GM12801 (cell line): ENCODE results near the gene KLHDC8B.

Experiments used
- TF ChIP-seq, protein P1 (sequence below): IDR thresholded peaks from one replicate; pipeline ENCODE4 v1.5.1; 2011; ENCODE audit warnings: control low read depth; ENCODE audit not compliant: insufficient read length; ENCODE audit errors: extremely low read depth

Gene KLHDC8B

DNA sequence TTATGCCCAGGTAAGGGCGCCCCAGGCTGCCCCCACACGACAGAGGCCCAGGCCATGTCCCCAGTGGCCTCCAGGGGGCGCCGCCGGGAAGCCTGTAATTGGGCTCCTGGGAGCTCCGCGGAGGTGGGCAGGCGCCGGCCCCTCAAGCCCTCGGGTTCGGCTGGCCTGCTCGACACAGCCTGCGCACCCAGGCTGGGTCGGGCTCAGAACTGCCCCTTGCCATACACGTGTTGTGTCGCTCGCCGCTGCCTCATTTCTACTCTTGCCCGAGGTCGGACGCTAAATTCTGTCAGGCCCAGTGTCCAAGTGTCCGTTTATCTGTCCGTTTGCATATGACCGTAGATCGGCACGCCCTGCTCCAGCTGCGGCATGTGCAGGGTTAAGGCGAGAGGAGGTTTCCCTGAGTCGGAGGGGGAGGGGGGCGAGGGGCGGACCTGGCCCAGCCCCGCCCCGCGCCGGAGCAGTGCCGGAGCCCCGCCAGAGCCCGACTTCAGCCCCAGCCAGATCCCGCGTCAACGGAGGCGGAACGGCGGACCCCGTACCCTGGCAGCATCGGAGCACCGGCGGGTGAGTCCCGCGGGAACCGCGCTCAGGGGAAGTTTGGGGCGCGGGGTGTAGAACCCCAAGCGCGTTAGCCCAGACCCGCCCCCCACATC, at the start of gene KLHDC8B:
KLHDC8B (plus strand) TSS at position 480 of the 656 bp plus-strand sequence. CDS start 1,172 bp downstream, outside the sequence.
- TF ChIP-seq, protein P1, sequence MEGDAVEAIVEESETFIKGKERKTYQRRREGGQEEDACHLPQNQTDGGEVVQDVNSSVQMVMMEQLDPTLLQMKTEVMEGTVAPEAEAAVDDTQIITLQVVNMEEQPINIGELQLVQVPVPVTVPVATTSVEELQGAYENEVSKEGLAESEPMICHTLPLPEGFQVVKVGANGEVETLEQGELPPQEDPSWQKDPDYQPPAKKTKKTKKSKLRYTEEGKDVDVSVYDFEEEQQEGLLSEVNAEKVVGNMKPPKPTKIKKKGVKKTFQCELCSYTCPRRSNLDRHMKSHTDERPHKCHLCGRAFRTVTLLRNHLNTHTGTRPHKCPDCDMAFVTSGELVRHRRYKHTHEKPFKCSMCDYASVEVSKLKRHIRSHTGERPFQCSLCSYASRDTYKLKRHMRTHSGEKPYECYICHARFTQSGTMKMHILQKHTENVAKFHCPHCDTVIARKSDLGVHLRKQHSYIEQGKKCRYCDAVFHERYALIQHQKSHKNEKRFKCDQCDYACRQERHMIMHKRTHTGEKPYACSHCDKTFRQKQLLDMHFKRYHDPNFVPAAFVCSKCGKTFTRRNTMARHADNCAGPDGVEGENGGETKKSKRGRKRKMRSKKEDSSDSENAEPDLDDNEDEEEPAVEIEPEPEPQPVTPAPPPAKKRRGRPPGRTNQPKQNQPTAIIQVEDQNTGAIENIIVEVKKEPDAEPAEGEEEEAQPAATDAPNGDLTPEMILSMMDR: no peak

DNA sequence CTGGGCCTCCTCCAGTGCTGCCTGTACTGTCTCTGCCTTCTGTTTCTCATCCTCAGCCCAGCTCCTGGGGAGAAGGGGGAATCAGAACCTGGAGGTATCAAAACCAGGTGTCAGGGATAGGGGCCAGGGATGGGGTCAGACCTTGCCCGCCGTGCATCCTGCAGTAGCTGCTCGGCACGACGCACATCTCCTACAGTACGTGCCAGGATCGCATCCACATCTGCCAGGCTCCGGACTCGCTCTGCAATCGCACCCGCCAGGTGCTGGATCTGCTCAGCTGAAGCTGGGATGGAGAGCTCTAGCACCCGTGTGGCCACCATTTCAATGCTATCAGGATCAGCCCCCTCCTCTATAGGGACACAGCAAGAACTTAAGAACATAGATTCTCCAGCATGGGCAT, 49.4 kb upstream of the KLHDC8B start:
- TF ChIP-seq, protein P1: no peak

DNA sequence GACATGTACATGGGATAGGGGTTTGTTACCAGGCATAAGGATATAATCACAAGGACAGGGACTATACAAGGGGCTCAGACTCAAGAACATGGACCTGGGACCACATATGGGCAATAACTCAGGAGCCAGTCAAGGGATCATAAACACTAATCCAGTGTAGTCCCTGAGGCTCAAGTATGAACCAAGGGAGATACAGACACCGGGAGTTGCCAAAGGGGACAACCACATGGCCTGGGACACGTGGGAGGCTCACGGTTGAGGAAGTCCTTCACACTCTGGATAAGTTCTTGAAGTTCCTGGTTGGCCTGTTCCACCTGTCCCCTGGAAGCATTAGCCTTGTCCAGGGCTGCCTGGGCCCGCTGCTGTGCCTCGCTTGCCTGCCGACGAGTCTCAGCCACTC, 48.9 kb upstream of the KLHDC8B start:
- TF ChIP-seq, protein P1: no peak

DNA sequence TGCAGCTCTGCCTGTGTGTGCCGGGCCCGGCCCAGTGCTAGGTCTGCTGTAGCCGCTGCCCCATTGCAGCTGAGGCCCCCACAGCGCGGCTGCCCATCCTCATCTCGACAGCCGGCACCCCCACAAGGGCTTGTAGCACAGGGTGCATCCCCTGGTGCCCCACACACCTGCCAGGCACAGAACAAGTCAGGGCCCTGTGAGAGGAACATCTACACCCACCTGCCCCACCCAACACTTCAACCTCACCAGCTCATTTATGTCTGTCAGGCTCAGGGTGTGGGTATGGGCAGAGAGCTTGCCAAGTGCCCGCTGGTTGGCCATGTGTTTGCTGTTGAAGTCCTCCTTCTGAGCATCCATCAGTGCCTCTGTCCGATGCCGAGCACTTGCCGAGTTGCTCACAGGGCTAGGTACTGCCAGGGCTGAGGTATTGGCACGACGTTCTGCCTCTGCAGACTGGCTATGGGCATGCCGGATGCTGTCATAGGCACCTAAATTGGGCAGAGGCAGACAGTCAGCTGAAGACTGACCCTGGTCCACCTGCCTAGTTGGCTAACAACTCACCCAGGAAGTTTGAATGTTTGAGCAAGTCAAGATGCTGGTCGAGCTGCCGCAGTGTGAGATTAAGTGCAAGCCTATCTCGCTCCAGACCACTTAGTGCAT, 48.4 kb upstream of the KLHDC8B start:
- TF ChIP-seq, protein P1: no peak

DNA sequence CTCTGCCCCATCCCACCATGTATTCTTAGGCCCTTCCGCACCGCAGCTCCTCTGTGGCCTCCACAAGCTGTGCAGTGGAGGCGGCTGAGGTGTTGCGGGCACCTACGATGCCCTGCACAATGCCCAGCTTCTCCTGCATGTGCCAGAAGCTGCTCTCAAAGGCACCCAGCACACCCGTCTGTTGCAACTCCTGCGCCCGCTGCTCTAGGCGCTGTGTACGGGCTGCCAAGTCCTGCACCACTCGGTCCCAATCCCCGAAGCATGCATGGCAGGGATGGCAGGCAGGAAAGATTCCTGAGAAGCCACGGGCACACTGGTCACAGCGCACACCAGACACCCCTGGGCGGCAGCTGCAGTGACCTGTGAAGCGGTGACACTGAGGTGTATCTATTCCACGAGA, 47.7 kb upstream of the KLHDC8B start:
- TF ChIP-seq, protein P1: no peak

DNA sequence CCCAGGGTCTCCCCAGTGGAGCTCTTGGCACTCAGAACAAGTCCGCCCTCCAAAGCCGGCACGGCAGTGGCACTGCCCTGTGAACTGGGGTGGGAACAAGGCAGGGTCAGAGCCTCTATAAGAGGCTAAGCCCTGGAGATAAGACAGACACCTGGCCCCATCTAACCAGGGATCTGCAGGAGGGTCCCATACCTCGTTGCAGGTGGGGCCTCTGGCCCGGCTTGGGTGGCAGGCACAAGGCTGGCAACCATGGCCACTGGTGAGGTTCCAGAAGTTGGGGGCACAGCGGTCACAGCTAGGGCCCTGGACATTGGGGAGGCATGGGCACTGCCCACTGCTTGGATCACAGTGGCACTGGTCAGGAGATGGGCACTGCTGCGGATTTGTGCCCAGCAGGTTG, 47.2 kb upstream of the KLHDC8B start:
- TF ChIP-seq, protein P1: no peak

DNA sequence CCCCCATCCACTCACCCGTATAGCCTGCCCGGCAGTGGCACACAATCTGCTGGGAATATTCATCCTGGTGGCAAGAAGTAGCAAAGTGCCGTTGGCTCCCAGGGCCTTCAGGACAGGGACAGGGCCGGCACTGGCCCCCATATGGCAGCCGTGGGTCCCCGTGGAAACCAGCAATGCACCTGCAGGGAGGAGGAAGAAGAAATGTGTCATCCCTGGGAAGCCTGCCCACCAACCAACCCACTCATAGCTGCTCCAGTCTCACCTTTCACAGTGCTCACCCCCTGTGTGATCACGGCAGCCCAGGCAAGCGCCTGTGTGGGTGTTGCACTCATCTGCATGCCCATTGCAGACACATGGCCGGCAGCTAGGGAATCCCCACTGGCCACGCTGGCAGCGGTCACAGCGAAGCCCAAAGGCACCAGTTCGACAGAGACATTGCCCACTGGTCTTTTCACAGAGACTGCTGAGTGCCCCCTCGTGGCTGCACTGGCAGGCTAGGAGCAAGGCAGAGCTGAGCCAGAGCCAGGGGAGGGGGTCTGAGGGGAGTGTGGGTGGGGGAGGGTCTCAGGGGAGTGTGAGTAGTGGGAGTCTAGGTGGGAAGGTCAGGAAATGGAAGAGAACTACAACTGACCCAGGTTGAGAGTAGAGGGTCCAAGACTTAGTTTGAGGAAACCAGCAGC, 46.3 kb upstream of the KLHDC8B start:
- TF ChIP-seq, protein P1: no peak
